Activated naive CD4-positive, alpha-beta T cell treated with anti-CD3 and anti-CD28 coated beads, Interleukin-2, amount 50 U/mL, for 24 hours (primary cell): ENCODE measurements around the gene APP.
A peak's percentile ranks its signal among the peaks of the same experiment; 100 is the strongest.

Source experiments
- H3K27ac Mint-ChIP-seq: one replicate; pipeline ENCODE4 v1.8.0; 2021; ENCODE audit warnings: mild to moderate bottlenecking, mixed read lengths
- H3K27me3 Mint-ChIP-seq: one replicate; pipeline ENCODE4 v1.8.0; 2021; ENCODE audit warnings: mixed read lengths
- H3K36me3 Mint-ChIP-seq: one replicate; pipeline ENCODE4 v1.8.0; 2021; ENCODE audit warnings: mixed read lengths
- H3K4me1 Mint-ChIP-seq: one replicate; pipeline ENCODE4 v1.8.0; 2021; ENCODE audit warnings: mixed read lengths
- H3K4me3 Mint-ChIP-seq: one replicate; pipeline ENCODE4 v1.8.0; 2021; ENCODE audit warnings: mild to moderate bottlenecking, mixed read lengths
- H3K9me3 Mint-ChIP-seq: one replicate; pipeline ENCODE4 v1.8.0; 2021; ENCODE audit warnings: mixed read lengths

APP gene

GRCh38 chr21:26169611-26170470 lies 729 bp downstream of the APP start:
- H3K36me3 Mint-ChIP-seq = peaks cover 2% of the 10 kb centered on the region
- H3K27ac Mint-ChIP-seq = peak overlapping the region; percentile 41
- peak overlapping the region; percentile 95 for H3K4me3 Mint-ChIP-seq
- H3K9me3 Mint-ChIP-seq = no peaks in the 10 kb centered on the region
- H3K27me3 Mint-ChIP-seq = no peaks in the 10 kb centered on the region
- peaks cover 30% of the 10 kb centered on the region for H3K4me1 Mint-ChIP-seq

DNA sequence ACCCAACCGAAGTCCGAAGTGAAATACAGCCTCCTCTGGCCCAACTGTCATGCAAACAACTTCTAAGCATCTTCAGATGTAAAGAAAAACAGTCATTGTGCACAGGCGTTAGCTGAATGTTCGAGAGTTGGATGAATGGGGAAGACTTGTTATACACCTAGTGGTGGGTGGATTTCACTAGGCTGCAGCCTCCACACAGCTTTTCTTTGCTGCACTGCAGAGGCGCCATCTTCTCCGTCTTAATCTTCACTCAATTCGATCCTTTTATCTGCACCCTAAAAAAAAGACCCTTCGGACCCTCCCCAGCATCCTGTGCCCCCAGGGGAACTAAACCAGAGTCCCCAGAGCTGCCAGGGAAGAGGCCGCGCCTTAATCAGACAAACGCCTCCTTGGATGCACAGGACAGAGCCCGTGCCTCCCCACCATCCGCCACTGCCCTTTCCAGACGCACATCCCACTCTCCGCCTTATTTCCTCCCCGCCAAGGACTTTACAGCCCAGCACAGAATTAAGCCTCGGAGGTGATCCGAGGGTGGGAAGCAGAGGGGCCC lies 1.4 kb downstream of the APP start:
- no peak overlapping the region for H3K27ac Mint-ChIP-seq
- peaks cover 2% of the 10 kb centered on the region for H3K36me3 Mint-ChIP-seq
- H3K27me3 Mint-ChIP-seq = no peaks in the 10 kb centered on the region
- peak overlapping the region; percentile 95 for H3K4me3 Mint-ChIP-seq
- H3K9me3 Mint-ChIP-seq = no peaks in the 10 kb centered on the region
- peaks cover 30% of the 10 kb centered on the region for H3K4me1 Mint-ChIP-seq

DNA sequence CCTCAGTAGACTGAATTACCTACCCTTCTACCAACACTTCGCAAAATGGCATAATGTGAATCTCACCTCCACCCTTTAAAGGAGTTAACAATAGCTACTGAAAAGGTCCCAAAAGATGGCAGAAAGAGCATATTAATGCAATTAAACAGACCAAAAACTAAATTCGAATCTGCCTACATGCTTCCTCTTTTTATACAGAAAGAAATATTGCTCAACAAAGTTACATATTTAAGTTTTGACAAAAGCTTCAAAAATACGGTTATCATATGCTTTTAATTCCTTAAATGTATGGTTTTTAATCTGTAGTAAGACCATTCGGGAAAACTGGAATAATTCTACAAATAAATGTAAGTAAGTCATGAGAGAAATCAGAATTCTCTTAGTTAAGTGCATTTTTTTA lies 2.2 kb downstream of the APP start:
- H3K36me3 Mint-ChIP-seq = peaks cover 2% of the 10 kb centered on the region
- peaks cover 33% of the 10 kb centered on the region for H3K4me1 Mint-ChIP-seq
- no peak overlapping the region for H3K27ac Mint-ChIP-seq
- H3K9me3 Mint-ChIP-seq = no peaks in the 10 kb centered on the region
- no peaks in the 10 kb centered on the region for H3K27me3 Mint-ChIP-seq
- H3K4me3 Mint-ChIP-seq = peak overlapping the region; percentile 95

DNA sequence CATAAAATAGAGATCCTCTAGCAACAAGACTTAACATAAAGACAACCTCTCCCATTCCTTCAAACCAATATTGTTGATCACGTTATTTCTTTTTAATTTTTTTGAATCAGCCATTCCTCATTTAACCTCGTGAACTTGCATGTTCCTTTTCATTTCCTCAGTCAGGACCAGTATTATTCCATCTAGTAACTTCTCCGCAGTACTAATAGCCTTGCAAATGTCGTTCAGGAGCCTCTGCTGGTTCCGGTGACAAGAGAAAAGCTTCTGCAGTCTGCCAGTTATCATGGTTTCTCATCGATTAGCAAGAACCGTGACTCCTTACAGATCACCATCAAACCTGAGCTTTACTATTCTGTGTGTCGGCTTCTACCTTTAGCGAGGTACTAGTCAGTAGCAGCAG lies 3.0 kb downstream of the APP start:
- Mint-ChIP-seq H3K4me1 (peaks cover 34% of the 10 kb centered on the region), H3K27ac (no peak overlapping the region), H3K4me3 (peak overlapping the region; percentile 32), H3K27me3 (no peaks in the 10 kb centered on the region), H3K9me3 (no peaks in the 10 kb centered on the region), H3K36me3 (peaks cover 2% of the 10 kb centered on the region)

DNA sequence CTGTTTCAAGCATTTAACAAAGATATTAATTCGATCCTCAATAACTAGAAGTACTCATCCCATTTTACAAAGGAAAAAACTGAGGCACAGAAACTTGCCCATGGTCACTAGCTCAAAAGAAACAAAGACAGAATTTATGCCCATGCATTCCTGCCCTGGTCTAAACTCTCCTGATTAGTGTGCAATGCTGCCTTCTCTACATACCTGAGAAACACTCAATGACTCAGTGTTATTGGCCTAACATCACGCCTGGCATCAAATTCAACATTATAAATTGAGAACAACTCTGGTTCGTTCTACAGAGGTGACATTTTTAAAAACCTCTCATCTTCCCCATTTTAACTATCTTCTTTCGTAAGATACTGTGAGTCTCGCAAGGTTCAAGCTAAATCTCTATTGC lies 5.2 kb downstream of the APP start:
- Mint-ChIP-seq H3K9me3 (no peaks in the 10 kb centered on the region), H3K4me1 (peaks cover 28% of the 10 kb centered on the region), H3K36me3 (peaks cover 2% of the 10 kb centered on the region), H3K27ac (no peak overlapping the region), H3K4me3 (no peak overlapping the region), H3K27me3 (no peaks in the 10 kb centered on the region)

DNA sequence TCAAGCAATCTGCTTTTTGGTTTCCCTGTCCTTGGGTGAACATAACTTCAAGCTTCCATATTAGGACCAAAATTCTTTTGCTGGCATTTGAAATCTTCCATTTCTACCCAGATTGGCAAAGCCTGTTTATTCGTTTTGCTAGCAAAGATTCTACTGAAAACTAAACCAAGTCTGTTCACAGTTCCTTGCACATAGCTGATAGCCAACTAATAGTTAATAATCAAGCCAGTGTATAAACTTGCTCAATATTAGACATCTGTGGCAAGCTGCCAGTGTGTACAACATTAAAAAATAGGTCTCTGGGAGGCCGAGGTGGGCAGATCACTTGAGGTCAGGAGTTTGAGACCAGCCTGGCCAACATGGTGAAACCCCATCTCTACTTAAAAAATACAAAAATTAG lies 6.3 kb downstream of the APP start:
- H3K27me3 Mint-ChIP-seq = no peaks in the 10 kb centered on the region
- no peak overlapping the region for H3K27ac Mint-ChIP-seq
- no peaks in the 10 kb centered on the region for H3K9me3 Mint-ChIP-seq
- H3K36me3 Mint-ChIP-seq = peaks cover 4% of the 10 kb centered on the region
- H3K4me3 Mint-ChIP-seq = no peak overlapping the region
- peaks cover 35% of the 10 kb centered on the region for H3K4me1 Mint-ChIP-seq

GRCh38 chr21:26162081-26162480 lies 8.5 kb downstream of the APP start:
- H3K9me3 Mint-ChIP-seq = no peaks in the 10 kb centered on the region
- peaks cover 36% of the 10 kb centered on the region for H3K4me1 Mint-ChIP-seq
- H3K4me3 Mint-ChIP-seq = no peak overlapping the region
- peaks cover 6% of the 10 kb centered on the region for H3K36me3 Mint-ChIP-seq
- no peak overlapping the region for H3K27ac Mint-ChIP-seq
- no peaks in the 10 kb centered on the region for H3K27me3 Mint-ChIP-seq

DNA sequence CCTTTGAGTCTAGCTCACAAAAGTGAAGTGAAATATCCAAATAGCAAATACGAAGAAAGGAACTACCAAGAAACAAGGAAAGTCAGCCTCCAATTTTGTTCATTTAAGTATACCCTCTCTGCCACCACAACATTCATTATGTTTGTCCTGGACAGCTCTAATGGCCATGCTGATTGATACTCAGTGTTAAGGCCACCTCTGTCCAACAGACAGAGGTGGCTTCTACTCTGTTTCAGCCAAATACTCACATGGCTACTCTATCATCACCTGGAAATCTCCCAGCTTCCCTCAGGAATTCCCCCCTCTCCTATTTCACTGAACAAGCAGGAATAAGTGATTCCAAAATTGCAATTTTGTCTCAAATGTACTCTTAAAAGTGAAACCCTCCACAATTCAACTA lies 10.7 kb downstream of the APP start:
- H3K27ac Mint-ChIP-seq = peak overlapping the region; percentile 80

GRCh38 chr21:26157801-26158200 lies 12.8 kb downstream of the APP start:
- no peak overlapping the region for H3K27ac Mint-ChIP-seq
- H3K27me3 Mint-ChIP-seq = no peaks in the 10 kb centered on the region
- H3K9me3 Mint-ChIP-seq = no peaks in the 10 kb centered on the region
- H3K36me3 Mint-ChIP-seq = peaks cover 6% of the 10 kb centered on the region
- H3K4me3 Mint-ChIP-seq = no peak overlapping the region
- H3K4me1 Mint-ChIP-seq = peaks cover 32% of the 10 kb centered on the region

More for the DNA sequence above, 10.7 kb downstream of the APP start:
- Mint-ChIP-seq H3K4me1 (peaks cover 31% of the 10 kb centered on the region), H3K9me3 (no peaks in the 10 kb centered on the region), H3K4me3 (no peak overlapping the region), H3K27me3 (no peaks in the 10 kb centered on the region), H3K36me3 (peaks cover 6% of the 10 kb centered on the region)

DNA sequence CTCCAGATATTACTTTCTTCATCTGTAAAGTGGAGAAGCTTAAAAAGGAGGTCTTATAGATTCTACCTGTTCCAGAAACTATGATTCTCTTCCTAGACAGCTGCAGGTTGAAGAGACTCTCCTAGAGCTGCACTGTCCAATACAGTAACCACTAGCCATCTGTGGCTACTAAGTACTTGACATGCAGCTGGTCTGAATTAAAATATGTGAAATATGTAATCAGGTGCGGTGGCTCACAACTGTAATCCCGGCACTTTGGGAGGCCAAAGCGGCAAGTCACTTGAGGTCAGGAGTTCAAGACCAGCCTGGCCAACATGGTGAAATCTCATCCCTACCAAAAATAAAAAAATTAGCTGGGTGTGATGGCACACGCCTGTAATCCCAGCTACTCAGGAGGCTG lies 15.8 kb downstream of the APP start:
- peaks cover 27% of the 10 kb centered on the region for H3K4me1 Mint-ChIP-seq
- no peak overlapping the region for H3K4me3 Mint-ChIP-seq
- H3K36me3 Mint-ChIP-seq = peaks cover 7% of the 10 kb centered on the region
- no peak overlapping the region for H3K27ac Mint-ChIP-seq
- H3K9me3 Mint-ChIP-seq = no peaks in the 10 kb centered on the region
- H3K27me3 Mint-ChIP-seq = no peaks in the 10 kb centered on the region

GRCh38 chr21:26153758-26154157 lies 16.8 kb downstream of the APP start:
- H3K27me3 Mint-ChIP-seq = no peaks in the 10 kb centered on the region

GRCh38 chr21:26148840-26149354 lies 21.7 kb downstream of the APP start:
- H3K9me3 Mint-ChIP-seq = no peaks in the 10 kb centered on the region
- H3K4me1 Mint-ChIP-seq = peaks cover 30% of the 10 kb centered on the region
- peaks cover 5% of the 10 kb centered on the region for H3K36me3 Mint-ChIP-seq
- no peak overlapping the region for H3K4me3 Mint-ChIP-seq
- H3K27ac Mint-ChIP-seq = no peak overlapping the region
- no peaks in the 10 kb centered on the region for H3K27me3 Mint-ChIP-seq

More at GRCh38 chr21:26153758-26154157, 16.8 kb downstream of the APP start:
- H3K4me1 Mint-ChIP-seq = peaks cover 31% of the 10 kb centered on the region
- H3K4me3 Mint-ChIP-seq = no peak overlapping the region
- H3K9me3 Mint-ChIP-seq = no peaks in the 10 kb centered on the region
- H3K36me3 Mint-ChIP-seq = peaks cover 5% of the 10 kb centered on the region
- no peak overlapping the region for H3K27ac Mint-ChIP-seq

DNA sequence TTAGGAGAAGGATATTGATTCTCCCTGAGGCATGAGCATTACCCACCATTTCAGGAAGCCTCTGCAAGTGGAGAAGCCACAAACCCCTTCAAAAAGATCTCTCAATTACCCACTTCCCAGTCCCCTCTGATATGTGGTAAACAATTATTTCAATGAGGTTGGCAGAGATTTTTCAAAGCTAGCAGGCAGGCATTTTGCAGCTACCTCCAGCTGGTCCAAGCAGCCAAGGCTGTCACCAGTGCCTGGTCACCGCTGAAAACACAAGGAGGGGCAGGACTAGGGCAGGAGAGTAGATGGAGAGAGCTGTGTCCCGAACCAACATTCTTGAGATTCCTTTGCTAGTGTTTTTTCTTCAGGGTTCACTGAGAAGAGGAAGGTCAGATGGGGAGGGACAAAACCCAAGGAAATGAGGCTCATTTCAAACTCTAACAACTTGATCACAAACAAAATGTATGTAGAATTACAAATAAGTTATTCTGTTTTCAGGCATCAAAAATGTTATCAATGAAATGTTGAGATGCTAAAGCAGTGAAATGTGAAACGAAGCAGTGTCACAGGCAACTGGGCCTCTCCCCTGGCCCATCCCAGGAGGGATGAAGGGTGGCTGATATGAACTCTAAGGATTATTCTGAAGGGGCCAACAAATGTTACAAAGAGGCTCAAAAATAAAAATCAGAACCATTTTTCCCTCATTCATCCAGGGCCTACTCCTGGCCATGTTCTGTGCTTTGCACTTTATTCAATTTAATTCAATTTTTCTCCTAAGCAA lies 22.3 kb downstream of the APP start:
- Mint-ChIP-seq H3K36me3 (peaks cover 8% of the 10 kb centered on the region), H3K9me3 (no peaks in the 10 kb centered on the region), H3K27ac (no peak overlapping the region), H3K4me3 (peak overlapping the region; percentile 19), H3K27me3 (no peaks in the 10 kb centered on the region), H3K4me1 (peaks cover 31% of the 10 kb centered on the region)

DNA sequence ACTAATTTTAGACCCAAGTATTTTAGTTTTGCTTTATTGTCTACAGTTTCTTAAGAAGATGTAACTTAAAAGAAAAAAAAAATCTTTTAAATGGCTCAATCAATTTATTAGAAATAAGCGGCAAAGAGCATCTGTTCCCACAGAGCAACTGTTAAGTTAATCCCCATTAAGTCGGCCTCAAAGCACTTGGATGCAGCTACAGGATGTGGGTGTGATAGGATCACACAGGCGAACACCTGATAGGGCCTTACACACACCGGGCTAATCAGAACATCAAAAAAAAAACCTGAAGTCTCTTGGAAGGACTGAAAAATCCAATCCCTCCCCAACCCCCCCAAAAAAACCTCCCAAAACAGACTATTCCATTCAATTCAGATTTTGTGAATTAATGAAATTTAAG lies 23.0 kb downstream of the APP start:
- no peak overlapping the region for H3K4me3 Mint-ChIP-seq
- no peaks in the 10 kb centered on the region for H3K27me3 Mint-ChIP-seq
- H3K36me3 Mint-ChIP-seq = peaks cover 7% of the 10 kb centered on the region
- H3K4me1 Mint-ChIP-seq = peaks cover 31% of the 10 kb centered on the region
- H3K27ac Mint-ChIP-seq = no peak overlapping the region
- H3K9me3 Mint-ChIP-seq = no peaks in the 10 kb centered on the region

GRCh38 chr21:26146681-26147080 lies 23.9 kb downstream of the APP start:
- H3K36me3 Mint-ChIP-seq = peaks cover 6% of the 10 kb centered on the region
- H3K4me1 Mint-ChIP-seq = peaks cover 31% of the 10 kb centered on the region
- H3K4me3 Mint-ChIP-seq = no peak overlapping the region
- H3K27me3 Mint-ChIP-seq = no peaks in the 10 kb centered on the region
- H3K9me3 Mint-ChIP-seq = no peaks in the 10 kb centered on the region
- no peak overlapping the region for H3K27ac Mint-ChIP-seq

DNA sequence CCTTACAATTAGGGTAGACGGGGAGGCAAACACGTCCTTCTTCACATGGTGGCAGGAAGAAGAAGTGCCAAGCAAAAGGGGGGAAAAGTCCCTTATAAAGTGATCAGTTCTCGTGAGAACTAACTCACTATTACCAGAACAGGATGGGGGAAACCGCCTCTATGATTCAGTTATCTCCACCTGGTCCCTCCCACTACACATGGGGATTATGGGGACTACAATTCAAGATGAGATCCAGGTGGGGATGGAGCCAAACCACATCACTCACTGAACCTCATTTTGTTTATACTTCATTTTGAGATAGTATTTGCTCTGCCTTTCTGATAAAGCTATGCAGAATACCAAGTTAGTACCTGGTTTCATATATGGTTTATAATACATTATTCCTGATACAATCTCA lies 26.5 kb downstream of the APP start:
- H3K9me3 Mint-ChIP-seq = no peaks in the 10 kb centered on the region
- H3K27me3 Mint-ChIP-seq = no peaks in the 10 kb centered on the region
- H3K27ac Mint-ChIP-seq = no peak overlapping the region
- H3K36me3 Mint-ChIP-seq = peaks cover 8% of the 10 kb centered on the region
- no peak overlapping the region for H3K4me3 Mint-ChIP-seq
- peaks cover 26% of the 10 kb centered on the region for H3K4me1 Mint-ChIP-seq
